Astrocyte of the cerebellum (primary cell): ENCODE data around the gene TNS1.

ENCODE experiments used
- DNase-seq: peaks from one replicate; pipeline ENCODE4 v3.0.0-alpha.2; 2011; ENCODE audit warnings: low read depth
- H3K4me3 ChIP-seq: 2 replicates; pipeline ENCODE4 v1.5.1; 2011; ENCODE audit warnings: mild to moderate bottlenecking, low read depth, low read length, moderate library complexity
- in situ Hi-C: cut with HindIII; loops from 2 replicates; pipeline ENCODE4 v1.10.0; 2017; ENCODE audit warnings: low sequenced_read_pairs
- TF ChIP-seq, protein P1 (sequence below): IDR thresholded peaks from 2 replicates; pipeline ENCODE4 v1.5.1; 2012; ENCODE audit warnings: low read length, low read depth, moderate library complexity, mild to moderate bottlenecking; ENCODE audit errors: missing control alignments

TNS1 gene

DNA sequence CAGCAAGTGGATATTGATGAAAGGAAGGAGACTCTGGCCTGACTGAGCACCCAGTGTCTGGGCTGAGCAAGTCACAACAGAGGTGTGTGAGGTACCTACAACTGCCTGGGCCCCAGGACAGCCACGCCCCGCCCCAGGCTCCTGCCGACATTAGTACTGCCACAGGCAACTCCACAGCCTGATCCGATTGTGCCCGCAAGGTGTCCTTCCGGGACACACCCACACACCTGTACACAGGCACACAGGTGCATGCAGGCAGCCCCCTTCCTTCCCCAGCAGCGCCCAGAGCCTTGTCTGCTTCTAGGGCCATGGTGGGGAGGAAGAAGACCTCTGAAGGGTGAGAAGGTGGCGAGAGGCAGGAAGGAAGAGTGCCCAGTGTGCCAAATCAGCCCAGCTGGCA lies 83.6 kb downstream of the TNS1 start:
- TF ChIP-seq, protein P1, sequence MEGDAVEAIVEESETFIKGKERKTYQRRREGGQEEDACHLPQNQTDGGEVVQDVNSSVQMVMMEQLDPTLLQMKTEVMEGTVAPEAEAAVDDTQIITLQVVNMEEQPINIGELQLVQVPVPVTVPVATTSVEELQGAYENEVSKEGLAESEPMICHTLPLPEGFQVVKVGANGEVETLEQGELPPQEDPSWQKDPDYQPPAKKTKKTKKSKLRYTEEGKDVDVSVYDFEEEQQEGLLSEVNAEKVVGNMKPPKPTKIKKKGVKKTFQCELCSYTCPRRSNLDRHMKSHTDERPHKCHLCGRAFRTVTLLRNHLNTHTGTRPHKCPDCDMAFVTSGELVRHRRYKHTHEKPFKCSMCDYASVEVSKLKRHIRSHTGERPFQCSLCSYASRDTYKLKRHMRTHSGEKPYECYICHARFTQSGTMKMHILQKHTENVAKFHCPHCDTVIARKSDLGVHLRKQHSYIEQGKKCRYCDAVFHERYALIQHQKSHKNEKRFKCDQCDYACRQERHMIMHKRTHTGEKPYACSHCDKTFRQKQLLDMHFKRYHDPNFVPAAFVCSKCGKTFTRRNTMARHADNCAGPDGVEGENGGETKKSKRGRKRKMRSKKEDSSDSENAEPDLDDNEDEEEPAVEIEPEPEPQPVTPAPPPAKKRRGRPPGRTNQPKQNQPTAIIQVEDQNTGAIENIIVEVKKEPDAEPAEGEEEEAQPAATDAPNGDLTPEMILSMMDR = no peak
- DNase-seq = no peak
- H3K4me3 ChIP-seq = no peak overlapping the region
- in situ Hi-C loops = no loop called here

DNA sequence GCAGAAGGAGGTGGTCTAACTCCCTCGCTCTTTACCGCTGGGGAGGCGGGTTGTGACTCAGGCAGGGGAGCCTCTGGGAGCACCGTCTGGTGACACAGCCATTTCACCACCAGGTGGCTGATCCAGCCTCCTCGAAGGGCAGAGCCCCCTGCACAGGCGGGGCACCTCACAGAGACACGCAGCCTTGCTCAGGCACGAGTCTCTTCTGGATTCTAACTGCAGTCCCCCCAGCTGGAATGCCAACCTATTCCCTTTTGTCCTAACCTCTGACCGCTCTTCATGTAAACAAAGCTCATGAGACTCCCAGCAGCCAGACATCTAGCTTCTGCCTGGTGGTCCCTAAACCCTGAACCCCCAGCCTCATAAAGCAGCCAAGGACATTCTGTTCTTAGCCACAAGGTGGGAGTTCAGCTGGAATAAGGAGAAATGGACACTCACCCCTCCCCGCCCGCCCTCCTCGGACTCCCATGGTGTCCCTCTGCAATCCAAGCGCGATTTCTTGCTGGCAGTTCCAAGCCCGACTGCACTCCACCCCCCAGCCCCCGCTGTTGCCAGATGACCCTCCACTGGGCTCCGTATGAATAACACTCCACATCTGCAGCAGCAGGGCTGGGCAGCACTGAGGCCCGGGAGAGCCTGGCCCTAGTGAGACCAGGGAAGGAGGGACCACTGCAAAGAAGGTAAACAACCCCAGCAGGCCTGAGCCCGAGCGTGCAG lies 84.3 kb downstream of the TNS1 start:
- TF ChIP-seq, protein P1 = peak; percentile 28
- DNase-seq = no peak
- H3K4me3 ChIP-seq = no peak overlapping the region
- in situ Hi-C loops = no loop called here

DNA sequence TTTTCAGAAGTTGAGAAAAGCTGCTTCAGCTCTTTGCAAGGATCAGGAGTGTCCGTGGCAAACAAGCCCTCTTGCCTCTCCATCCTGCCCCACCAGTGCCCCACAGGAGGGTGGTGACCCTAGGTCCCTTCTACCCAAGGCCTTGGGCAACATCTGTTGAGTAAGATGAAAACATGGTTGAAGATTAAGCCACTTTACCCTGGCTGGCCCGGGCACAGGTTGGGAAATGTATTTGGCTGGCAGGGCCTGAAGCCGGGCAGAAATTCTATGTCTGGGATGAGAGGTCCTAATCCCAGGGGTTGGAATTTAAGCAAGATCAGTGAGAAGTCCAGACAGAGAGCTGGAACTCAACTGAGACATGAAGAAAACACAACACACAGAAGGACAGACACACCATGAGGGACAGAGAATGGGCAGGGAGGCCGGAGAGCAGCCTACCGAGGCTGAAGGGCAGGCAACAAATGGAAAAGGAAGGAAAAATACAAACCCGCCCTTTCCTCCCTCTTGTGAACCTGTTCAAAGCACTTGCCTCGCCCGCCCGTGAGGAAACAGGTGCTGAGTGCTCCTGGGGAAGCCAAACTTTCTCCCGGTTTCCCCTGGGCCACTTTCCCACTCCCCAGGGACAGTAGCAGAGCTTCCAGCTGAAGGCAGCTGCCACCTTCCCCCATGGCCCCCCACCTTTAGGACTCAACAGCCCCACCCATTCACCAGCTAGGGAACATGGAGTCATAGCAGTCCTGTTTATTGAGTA lies 86.1 kb downstream of the TNS1 start:
- no peak for DNase-seq
- in situ Hi-C loops = no loop called here
- H3K4me3 ChIP-seq = no peak overlapping the region
- TF ChIP-seq, protein P1 = no peak

DNA sequence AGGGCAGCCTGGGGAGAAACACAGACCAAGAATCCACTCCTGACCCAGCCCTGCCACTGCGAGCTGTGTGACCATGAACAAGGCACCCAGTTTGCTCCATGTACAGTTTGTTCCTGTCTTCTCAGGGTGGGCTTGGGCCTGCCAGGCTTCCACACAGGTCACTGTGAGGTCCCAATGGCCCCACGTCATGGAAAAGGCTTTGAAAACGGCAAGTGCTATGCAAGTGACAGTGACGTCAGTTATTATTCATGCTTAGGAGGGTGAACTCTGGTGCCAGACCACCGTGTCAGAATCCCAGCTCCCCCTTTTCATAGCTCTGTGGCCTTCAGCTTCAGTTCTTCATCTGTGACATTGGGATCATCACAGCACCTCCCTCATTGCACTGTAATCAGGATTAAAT lies 87.1 kb downstream of the TNS1 start:
- in situ Hi-C loops = no loop called here
- H3K4me3 ChIP-seq = no peak overlapping the region
- DNase-seq = no peak
- TF ChIP-seq, protein P1 = no peak

DNA sequence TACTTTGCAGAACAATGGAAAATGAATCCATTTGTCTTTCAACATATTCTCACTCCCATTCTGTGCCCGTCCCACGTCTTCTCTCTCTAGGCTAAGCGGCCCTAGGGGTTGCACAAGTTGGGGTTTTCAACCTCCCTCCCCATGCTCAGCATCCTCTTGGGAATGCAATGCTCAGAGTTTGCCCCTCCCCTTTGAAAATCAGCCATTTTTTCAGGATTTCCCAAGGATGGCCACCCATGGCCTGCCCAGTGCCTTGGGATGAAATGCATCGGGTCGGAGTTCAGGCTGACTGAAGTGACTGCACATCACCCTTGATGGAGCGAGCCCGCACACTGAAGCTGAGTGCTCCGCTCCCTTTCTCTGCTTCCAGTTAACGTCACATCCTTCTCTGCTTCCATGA lies 87.9 kb downstream of the TNS1 start:
- H3K4me3 ChIP-seq = no peak overlapping the region
- in situ Hi-C loops = no loop called here
- DNase-seq = no peak
- TF ChIP-seq, protein P1 = no peak

DNA sequence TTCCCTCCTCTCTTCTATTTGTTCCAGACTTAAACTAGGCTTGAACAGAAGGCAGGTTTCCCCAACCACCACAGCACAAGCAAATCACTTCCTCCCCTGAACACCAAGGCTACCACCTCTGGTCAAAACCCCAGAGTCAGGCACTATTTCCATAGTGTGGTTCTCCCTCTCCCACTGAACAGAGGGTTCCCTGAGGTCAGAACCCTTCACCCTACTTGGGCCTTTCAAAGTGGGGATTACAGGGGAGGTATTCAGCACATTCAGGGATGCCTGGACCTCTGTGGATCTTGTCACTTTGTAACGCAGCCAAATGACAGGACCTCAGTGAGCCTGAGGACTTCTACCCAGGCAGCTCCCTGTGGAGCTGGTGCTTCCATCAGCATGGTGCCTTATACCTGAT lies 88.7 kb downstream of the TNS1 start:
- no peak overlapping the region for H3K4me3 ChIP-seq
- TF ChIP-seq, protein P1 = no peak
- DNase-seq = no peak
- in situ Hi-C loops = no loop called here
